B cell (primary cell): ENCODE results near the gene OCA2. TPM values are rescaled to one million over a fixed set of nuclear protein-coding genes. Genes with fewer than 3 reads are reported as not detected.

Experiments
- ATAC-seq: fragments of 200-7000 bp; cut with Tn5 transposase; one replicate; pipeline ENCODE4 v1.10.0; 2021; ENCODE audit warnings: low read depth, mild to moderate bottlenecking, moderate number of reproducible peaks, moderate library complexity
- CTCF ChIA-PET: fragments of 350-600 bp; sonication (Branson Sonifier 250); formaldehyde crosslinking; loops from one replicate; lab custom pipeline; 2021; ENCODE audit warnings: antibody characterized with exemption, inconsistent platforms; lab: Charles Lee
- POLR2A ChIA-PET: fragments of 350-600 bp; sonication (Branson Sonifier 250); formaldehyde crosslinking; loops from one replicate; lab custom pipeline; 2021; ENCODE audit warnings: antibody characterized with exemption; lab: Charles Lee
- DNase-seq: peaks from one replicate; pipeline ENCODE4 v3.0.0; 2013
- H2AFZ ChIP-seq: 2 replicates; pipeline ENCODE4 v1.6.1; 2012; ENCODE audit warnings: mild to moderate bottlenecking, low read depth, low read length; ENCODE audit not compliant: insufficient read depth, poor library complexity, severe bottlenecking
- H3K27ac ChIP-seq, 2 donors: 1 replicate in 1 of 2; 2 replicates in 1 of 2; pipeline ENCODE4 v1.5.1; 2012 to 2013; ENCODE audit warnings: low read length in 2 of 2, mild to moderate bottlenecking in 2 of 2, moderate library complexity in 1 of 2
- H3K27me3 ChIP-seq, 4 experiments: fragments of 200-600 bp in 1 of 4; sonication (generic) in 1 of 4; replicated peaks in 1 of 4; 1 replicate in 2 of 4; 2 replicates in 2 of 4; pipeline versions ENCODE4 v1.6.1 to v1.7.0; 2013 to 2016; ENCODE audit warnings: low read length in 3 of 4, mild to moderate bottlenecking in 2 of 4, mixed read lengths in 1 of 4, moderate library complexity in 1 of 4; ENCODE audit not compliant: insufficient read depth in 4 of 4, control insufficient read depth in 3 of 4; ENCODE audit errors: control extremely low read depth in 1 of 4
- H3K36me3 ChIP-seq, 2 experiments: replicated peaks in 1 of 2; 1 replicate in 1 of 2; 2 replicates in 1 of 2; pipeline versions ENCODE4 v1.6.1 to v1.7.1; 2013; ENCODE audit warnings: low read length in 1 of 2; ENCODE audit not compliant: insufficient read depth in 2 of 2, control insufficient read depth in 1 of 2; ENCODE audit errors: control extremely low read depth in 1 of 2, extremely low read depth in 1 of 2
- H3K4me1 ChIP-seq, 2 donors: fragments of 200-600 bp in 1 of 2; sonication (generic) in 1 of 2; 1 replicate in 1 of 2; 2 replicates in 1 of 2; pipeline versions ENCODE4 v1.5.1 to v1.6.1; 2013 to 2017; ENCODE audit warnings: low read length in 2 of 2; ENCODE audit not compliant: control insufficient read depth in 2 of 2, insufficient read depth in 2 of 2
- H3K4me2 ChIP-seq: replicated peaks from 2 replicates; pipeline ENCODE3; 2012; ENCODE audit warnings: mild to moderate bottlenecking, low read depth, low read length; ENCODE audit not compliant: poor library complexity, severe bottlenecking
- H3K4me3 ChIP-seq, 5 experiments: fragments of 200-600 bp in 1 of 5; sonication (generic) in 1 of 5; 1 replicate in 3 of 5; 2 replicates in 2 of 5; pipeline versions ENCODE4 v1.5.1 to v1.7.0; 2011 to 2016; ENCODE audit warnings: low read length in 4 of 5, mild to moderate bottlenecking in 4 of 5, low read depth in 2 of 5, control low read depth in 1 of 5, moderate library complexity in 1 of 5; ENCODE audit not compliant: insufficient read depth in 1 of 5; ENCODE audit errors: control extremely low read depth in 1 of 5, extremely low read depth in 1 of 5
- H3K79me2 ChIP-seq: fragments of 200-600 bp; sonication (generic); one replicate; pipeline ENCODE4 v1.6.0; 2016; ENCODE audit warnings: low read length; ENCODE audit not compliant: control insufficient read depth, insufficient read depth
- H3K9ac ChIP-seq: fragments of 200-600 bp; sonication (generic); 2 replicates; pipeline ENCODE4 v1.6.1; 2017; ENCODE audit warnings: mild to moderate bottlenecking, low read length, moderate library complexity
- H3K9me3 ChIP-seq, 3 donors: one replicate each; pipeline versions ENCODE4 v1.6.1 to v1.7.1; 2013; ENCODE audit warnings: low read length in 2 of 3; ENCODE audit not compliant: control insufficient read depth in 2 of 3, insufficient read depth in 1 of 3; ENCODE audit errors: control extremely low read depth in 1 of 3
- H4K20me1 ChIP-seq: 2 replicates; pipeline ENCODE4 v1.6.0; 2012; ENCODE audit warnings: mild to moderate bottlenecking, low read length; ENCODE audit not compliant: insufficient read depth, control insufficient read depth, poor library complexity, severe bottlenecking
- H3K27ac Mint-ChIP-seq: one replicate; pipeline ENCODE4 v1.8.0; 2021; ENCODE audit warnings: mixed read lengths
- H3K27me3 Mint-ChIP-seq: one replicate; pipeline ENCODE4 v1.8.0; 2021; ENCODE audit warnings: mixed read lengths
- H3K4me1 Mint-ChIP-seq: one replicate; pipeline ENCODE4 v1.8.0; 2021; ENCODE audit warnings: mixed read lengths
- H3K4me3 Mint-ChIP-seq: one replicate; pipeline ENCODE4 v1.8.0; 2021; ENCODE audit warnings: mixed read lengths
- H3K9me3 Mint-ChIP-seq: one replicate; pipeline ENCODE4 v1.8.0; 2022; ENCODE audit warnings: mixed read lengths; ENCODE audit not compliant: insufficient read depth
- CTCF ChIP-seq: fragments of 200-600 bp; IDR thresholded peaks from one replicate; pipeline ENCODE4 v1.8.0; 2022; ENCODE audit warnings: antibody characterized with exemption, mild to moderate bottlenecking
- EZH2 ChIP-seq: IDR thresholded peaks from 2 replicates; pipeline ENCODE4 v1.6.1; 2012; ENCODE audit warnings: borderline replicate concordance, low read depth, mild to moderate bottlenecking, moderate library complexity, low read length; ENCODE audit not compliant: insufficient read depth, poor library complexity, severe bottlenecking
- WGBS: methylation state at CpG from one replicate; pipeline ENCODE4 v1.1.5; 2013; ENCODE audit warnings: missing lambda C conversion rate; ENCODE audit not compliant: insufficient coverage; 5-methylcytosine and 5-hydroxymethylcytosine counted together
- intact Hi-C: fragments of 100-400 bp; cut with micrococcal nuclease; formaldehyde crosslinking; loops from one replicate; pipeline ENCODE4 v1.10.0; 2022
- polyA plus RNA-seq: library from polyadenylated mRNA; depleted of rRNA; stranded (reverse); fragments of >200 nt; gene quantifications from 2 replicates; pipeline ENCODE4 v1.2.3, GENCODE V29; 2012
- total RNA-seq, 2 donors: library from RNA; stranded (reverse); fragments of 120-200 nt in 1 of 2; gene quantifications; 1 replicate in 1 of 2; 2 replicates in 1 of 2; pipeline versions ENCODE4 v1.2.3 to v1.2.4, GENCODE V29; 2013 to 2022

The OCA2 gene
- total and polyA plus RNA-seq, 2 donors (not counting 1 experiment from before 2014, with no cell fraction given): 0.12 TPM; not detected in 1

GRCh38 chr15:28107904-28108275 lies 8.8 kb upstream of the OCA2 start:
- no peak overlapping the region for H3K27ac Mint-ChIP-seq
- POLR2A ChIA-PET: no interaction called here
- intact Hi-C loops: no loop called here
- Histone ChIP-seq H3K27me3 (peaks cover 0 to 47% (median 18%) of the 10 kb centered on the region in 4 experiments), H3K4me1 (peaks cover 19 to 23% of the 10 kb centered on the region in 2 donors), H3K36me3 (peaks cover 0 to 11% of the 10 kb centered on the region in 2 experiments), H2AFZ (peak overlapping the region; percentile 67), H3K79me2 (no peaks in the 10 kb centered on the region), H3K4me3 (no peak overlapping the region), H3K9me3 (peaks cover 0 to 8% (median 0%) of the 10 kb centered on the region in 3 donors), H4K20me1 (no peaks in the 10 kb centered on the region), H3K9ac (no peak overlapping the region), H3K27ac (no peak overlapping the region), H3K4me2 (peak overlapping the region; percentile 87)
- H3K9me3 Mint-ChIP-seq: no peaks in the 10 kb centered on the region
- TF ChIP-seq CTCF (no peak), EZH2 (no peak)
- 17% methylated on average over 8 of the region's 8 CpGs for WGBS
- CTCF ChIA-PET: interaction anchor here (1.5 kb wide), 1 partner anchor 18 kb away, joined by 6 read pairs; no protein-coding TSS in a partner anchor
- peaks cover 16% of the 10 kb centered on the region for H3K4me1 Mint-ChIP-seq
- H3K27me3 Mint-ChIP-seq: peaks cover 34% of the 10 kb centered on the region
- DNase-seq: peak; percentile 23
- H3K4me3 Mint-ChIP-seq: peak overlapping the region; percentile 65
- no peak for ATAC-seq

GRCh38 chr15:28107111-28107903 lies 8.2 kb upstream of the OCA2 start:
- H2AFZ ChIP-seq: peak overlapping the region; percentile 67
- WGBS: 3% methylated on average over 63 of the region's 63 CpGs
- H3K4me3 ChIP-seq: peak overlapping the region; percentile 37 to 56 (median 51)
- Mint-ChIP-seq H3K27ac (no peak overlapping the region), H3K27me3 (peaks cover 37% of the 10 kb centered on the region), H3K4me3 (peak overlapping the region; percentile 86), H3K9me3 (no peaks in the 10 kb centered on the region), H3K4me1 (peaks cover 16% of the 10 kb centered on the region)
- peaks cover 0 to 6% of the 10 kb centered on the region in 2 experiments for H3K36me3 ChIP-seq
- intact Hi-C loops: no loop called here
- H3K27ac ChIP-seq: no peak overlapping the region
- DNase-seq: no peak
- no peaks in the 10 kb centered on the region for H4K20me1 ChIP-seq
- H3K27me3 ChIP-seq: peaks cover 0 to 50% (median 18%) of the 10 kb centered on the region in 4 experiments
- peak overlapping the region; percentile 87 for H3K4me2 ChIP-seq
- ATAC-seq: peak; percentile 25
- H3K4me1 ChIP-seq: peaks cover 19 to 23% of the 10 kb centered on the region in 2 donors
- H3K9ac ChIP-seq: peak overlapping the region; percentile 49
- ChIA-PET CTCF (interaction anchor here (1.5 kb wide), 1 partner anchor 18 kb away, joined by 6 read pairs; no protein-coding TSS in a partner anchor), POLR2A (interaction anchor here (0.8 kb wide), 1 partner anchor 9 kb away, joined by 3 read pairs; no protein-coding TSS in a partner anchor)
- TF ChIP-seq CTCF (no peak), EZH2 (no peak)
- peaks cover 0 to 12% (median 0%) of the 10 kb centered on the region in 3 donors for H3K9me3 ChIP-seq
- H3K79me2 ChIP-seq: no peaks in the 10 kb centered on the region
